IPS-NIHi7 (cell line): ENCODE data around the gene LRRC74A.
"Not testable (repeated sequence)": the region's sequence is repeated elsewhere in the genome, so short reads cannot be mapped to it uniquely, and the experiment has no call there.

Experiments
- DNase-seq: peaks from one replicate; pipeline ENCODE4 v3.0.0; 2012; ENCODE audit warnings: mixed read lengths; ENCODE audit errors: extremely low spot score

LRRC74A gene

GRCh38 chr14:76891391-76891790 lies 65.2 kb downstream of the LRRC74A start:
- DNase-seq: no peak

DNA sequence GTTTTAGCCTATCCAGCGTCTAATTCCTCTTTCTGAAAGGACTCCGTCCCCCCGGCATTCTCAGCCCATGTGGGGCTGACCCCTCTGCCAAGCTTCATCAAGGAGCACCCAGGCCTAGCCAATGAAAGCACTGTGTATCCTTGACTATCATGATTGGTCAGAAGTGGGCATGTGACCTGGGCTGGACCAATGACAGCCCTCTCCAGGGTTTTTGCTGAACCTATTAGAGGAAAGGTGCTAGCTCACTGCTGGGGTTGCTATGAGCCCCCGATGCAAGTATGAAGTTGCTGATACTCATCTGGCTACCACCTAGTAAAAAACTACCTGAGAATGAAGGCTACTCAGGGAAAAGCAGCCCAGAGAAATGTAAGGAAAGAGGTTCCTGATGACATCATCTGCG lies 68.1 kb downstream of the LRRC74A start:
- no peak for DNase-seq

DNA sequence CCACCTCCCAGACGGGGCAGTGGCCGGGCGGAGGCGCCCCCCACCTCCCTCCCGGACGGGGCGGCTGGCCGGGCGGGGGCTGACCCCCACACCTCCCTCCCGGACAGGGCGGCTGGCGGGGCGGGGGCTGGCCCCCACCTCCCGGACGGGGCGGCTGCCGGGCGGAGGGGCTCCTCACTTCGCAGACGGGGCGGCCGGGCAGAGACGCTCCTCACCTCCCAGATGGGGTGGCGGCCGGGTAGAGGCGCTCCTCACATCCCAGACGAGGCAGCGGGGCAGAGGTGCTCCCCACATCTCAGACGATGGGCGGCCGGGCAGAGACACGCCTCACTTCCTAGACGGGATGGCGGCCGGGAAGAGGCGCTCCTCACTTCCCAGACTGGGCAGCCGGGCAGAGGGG lies 71.8 kb downstream of the LRRC74A start:
- DNase-seq: not testable (repeated sequence)

DNA sequence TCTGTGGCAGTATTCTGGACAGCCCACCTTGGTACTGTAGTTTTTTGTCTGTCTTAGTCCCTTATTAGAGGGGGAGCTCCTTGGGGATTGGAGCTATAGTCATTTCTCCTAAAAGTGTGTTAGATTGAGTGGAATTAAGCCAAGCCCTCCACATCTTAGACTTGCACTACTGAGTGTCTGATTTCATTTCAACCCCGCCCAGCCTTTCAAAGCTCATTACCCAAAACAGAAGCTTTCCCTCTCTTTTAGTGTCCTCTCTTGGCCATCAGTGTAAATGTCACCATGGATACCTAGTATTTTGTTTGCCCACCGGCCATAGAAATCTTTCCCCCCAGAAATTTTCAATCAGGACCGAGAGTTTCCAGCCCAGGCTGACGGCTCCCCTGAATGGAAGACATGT lies 74.5 kb downstream of the LRRC74A start:
- no peak for DNase-seq

DNA sequence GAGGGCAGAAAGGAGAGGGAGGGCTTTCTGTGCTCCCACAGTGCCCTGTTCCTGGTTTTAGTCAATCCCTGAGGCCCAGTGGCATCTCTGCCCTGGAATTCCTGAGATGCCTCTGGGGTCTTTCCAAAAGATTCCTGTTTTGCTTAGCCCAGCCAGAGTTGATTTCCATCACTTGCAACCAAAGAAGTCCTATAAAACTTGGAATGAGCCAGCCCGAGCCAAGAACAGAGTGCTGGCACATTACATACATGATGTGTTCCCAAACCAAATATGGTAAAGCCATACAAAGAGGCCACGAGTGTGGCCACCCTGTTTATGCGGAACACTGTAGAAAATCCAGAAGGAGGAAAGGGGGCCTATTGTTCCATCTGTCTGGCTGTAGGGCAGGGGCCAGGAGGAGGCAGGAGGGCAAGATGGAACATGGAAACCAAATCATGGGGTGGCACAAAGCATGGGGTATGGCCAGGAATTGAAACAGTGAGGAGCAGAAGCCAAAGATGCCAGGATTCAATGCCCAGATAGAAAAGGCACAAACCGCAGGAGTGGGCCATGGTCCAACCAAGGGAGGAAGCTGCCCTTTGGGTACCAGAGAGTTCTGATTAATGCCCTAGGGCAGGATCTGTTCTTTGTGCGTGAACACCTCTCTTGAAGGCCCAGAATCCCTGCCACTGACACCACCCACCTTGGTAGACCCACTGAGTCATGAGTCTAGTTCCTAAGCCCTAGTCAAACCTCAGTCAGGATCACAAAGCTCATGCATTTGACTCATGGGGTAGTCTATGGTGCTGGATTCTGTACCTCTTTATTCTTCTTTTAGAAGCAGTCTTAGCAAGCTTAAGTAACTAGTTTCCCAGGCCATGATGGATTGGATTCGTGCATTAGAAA lies 75.2 kb downstream of the LRRC74A start:
- no peak for DNase-seq

DNA sequence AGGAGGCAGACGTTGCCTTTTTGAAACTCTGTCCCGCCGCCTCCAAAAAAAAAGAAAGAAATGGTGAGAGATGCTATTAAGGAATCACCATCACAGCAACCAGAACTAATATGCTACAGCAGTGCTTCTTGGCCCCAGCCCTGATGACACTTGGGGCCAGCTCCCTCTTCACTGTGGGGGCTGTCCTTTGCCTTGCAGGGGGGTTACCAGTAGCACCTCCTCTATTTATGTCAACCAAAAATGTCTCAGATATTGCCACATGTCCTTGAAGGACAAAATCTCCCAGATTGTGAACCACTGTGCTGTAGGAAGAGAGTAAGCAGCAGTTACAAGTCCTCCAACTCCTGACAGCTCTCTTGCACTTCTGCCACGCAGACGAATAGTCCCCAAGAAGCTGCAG lies 76.4 kb downstream of the LRRC74A start:
- no peak for DNase-seq

GRCh38 chr14:76904100-76904739 lies 78.0 kb downstream of the LRRC74A start:
- no peak for DNase-seq

- no peak for DNase-seq
Observed at GRCh38 chr14:76904740-76905569, 78.7 kb downstream of the LRRC74A start.

GRCh38 chr14:76908834-76909233 lies 82.6 kb downstream of the LRRC74A start:
- DNase-seq: no peak

DNA sequence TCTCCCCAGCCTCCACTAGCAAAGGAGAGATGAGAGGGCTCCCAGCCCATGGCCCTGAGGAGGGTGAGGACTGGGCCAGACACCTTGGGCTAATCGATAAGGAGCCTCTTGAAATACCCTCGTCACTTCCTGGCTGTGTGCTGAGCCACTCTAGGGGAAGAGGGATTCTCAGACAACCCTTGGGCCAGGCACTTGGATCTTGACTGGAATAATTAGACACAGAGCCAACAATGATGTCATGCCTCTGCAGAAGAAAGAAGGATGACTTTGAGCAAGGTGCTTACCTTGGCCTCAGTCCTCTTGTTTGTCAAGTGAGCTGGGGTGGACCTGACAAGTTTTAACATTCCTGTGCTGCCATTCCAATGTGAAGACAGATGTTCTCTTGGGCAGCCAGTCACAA lies 83.1 kb downstream of the LRRC74A start:
- no peak for DNase-seq

GRCh38 chr14:76910371-76910890 lies 84.2 kb downstream of the LRRC74A start:
- no peak for DNase-seq

- no peak for DNase-seq
Observed at GRCh38 chr14:76911473-76911872, 85.3 kb downstream of the LRRC74A start.

DNA sequence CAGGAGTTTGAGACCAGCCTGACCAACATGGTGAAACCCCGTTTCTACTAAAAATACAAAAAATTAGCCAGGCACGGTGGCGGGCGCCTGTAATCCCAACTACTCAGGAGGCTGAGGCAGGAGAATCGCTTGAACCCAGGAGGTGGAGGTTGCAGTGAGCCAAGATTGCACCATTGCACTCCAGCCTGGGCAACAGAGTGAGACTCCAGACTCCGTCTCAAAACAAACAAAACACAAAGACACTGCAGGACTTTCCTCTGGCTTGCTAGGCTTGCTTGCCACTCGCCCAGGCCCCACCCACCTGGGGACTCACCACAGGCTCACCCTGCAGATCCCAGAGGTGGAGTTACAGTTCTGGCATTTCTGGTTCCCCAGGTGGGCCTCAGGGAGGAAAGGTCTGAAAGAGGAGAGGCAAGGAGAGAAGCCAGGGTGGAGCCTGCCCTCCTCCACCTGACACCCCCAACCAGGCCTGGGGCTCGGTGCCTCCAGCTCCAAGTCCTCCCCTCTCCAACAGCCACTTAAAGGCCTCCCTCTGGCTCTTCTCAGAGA lies 88.4 kb downstream of the LRRC74A start:
- not testable (repeated sequence) for DNase-seq

DNA sequence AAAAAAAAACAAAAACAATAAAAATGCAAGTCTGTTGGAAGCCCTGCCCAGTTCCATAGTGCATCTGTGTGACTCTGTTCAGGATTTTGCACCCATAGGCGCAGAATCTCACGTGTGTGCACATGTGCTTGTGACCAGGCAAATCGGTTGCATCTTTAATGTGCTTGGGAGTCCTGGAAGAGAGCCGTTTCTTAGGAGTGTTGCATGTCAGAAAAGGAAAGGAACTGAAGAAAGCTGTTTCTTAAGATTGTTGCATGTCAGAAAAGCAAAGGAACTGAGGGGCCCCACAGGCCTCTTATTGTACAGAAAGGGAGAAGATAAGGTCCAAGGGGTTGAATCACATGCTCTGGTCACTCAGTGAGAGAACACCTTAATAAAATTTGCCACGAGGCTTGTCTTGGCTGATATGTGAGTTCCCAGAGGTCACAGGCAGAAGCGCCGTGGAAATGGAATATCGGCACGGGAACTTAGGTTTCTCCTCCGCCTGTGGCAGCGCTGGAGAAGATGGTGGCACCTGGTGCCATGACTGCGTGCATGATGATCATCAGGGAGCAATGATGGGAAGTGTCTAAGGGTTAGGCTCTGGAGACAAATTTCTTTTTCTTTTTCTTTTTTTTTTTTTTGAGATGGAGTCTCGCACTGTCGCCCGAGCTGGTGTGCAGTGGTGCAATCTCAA lies 90.0 kb downstream of the LRRC74A start:
- no peak for DNase-seq

- peak; percentile 81 for DNase-seq
Observed at GRCh38 chr14:76917158-76917596, 91.0 kb downstream of the LRRC74A start.

DNA sequence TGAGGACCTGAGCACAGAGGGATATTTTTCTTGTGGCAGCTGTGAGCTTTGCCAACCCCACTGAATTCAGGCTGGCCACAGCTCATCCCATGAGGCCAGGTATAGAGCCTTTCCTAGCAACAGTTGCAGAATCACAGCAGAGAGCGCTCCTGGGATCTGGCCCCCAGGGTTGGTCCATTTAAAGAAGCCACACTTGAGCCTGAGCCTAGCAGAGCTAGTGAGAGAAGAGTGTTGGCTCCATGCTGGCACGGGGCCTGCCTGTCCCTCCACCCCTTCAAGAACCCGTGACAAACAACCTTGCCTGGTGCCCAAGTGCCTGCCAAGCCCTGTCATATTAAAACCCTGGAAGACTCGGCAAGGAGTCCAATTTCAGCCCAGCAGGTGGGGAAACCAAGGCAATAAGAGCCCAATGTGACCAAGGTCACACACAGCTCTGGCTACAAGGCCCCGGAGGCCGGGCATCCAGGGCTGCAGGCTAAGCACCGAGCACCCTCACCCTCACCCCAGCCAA lies 91.6 kb downstream of the LRRC74A start:
- DNase-seq: no peak

DNA sequence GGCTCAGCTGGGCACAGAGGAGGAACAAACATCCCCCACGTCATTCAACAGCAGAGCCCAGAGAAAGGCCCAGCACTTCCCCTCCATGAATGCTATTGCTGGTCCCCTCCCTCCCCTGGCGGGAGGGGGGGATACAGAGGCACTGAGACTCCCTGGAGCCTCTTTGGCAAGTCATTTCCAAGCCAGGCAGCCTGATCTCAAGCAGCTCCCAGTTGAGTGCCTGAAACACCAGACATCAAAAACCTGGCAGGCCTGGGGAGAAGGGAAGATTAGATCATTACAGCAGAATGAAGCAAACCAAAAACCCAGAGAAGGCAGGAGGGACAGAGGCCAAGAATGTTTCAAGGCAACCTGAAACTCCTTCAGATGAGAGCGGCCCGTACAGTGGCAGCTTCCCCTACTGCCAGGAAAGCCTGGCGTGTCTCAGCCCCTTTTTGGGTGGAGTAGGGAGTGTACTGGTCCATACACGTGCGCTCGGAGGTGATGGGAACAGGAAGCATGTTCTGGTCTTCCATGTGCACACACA lies 92.1 kb downstream of the LRRC74A start:
- DNase-seq: no peak

DNA sequence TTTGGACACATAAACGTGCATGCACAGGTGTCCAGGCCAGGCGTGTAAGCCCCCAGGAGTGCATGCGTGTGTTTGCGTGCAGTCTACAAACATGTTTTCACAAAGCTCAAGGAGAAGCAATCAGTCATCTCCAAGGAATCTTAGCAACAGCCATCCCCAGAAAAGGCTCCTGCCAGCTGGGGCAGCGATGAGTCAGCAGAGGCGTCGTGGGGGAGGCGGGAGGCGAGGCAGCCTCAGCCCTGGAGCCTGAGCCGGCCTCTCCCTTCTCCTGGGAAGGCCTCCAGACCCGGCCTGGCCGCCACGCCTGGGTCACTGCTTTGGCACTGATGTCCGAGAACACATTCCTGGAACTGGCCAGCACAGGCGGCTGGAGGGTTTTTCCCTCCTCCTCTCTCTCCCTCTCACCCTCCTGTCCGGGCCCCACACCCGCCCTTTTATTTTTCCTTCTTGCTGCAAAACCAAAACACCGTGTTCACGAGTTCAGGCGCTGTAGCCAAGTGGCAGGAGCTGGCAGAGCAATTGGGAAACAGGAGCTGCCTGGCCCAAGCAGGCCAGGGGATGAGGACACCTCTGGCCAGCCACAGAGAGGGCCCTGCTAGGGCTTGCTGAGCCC lies 92.7 kb downstream of the LRRC74A start:
- peak; percentile 78 for DNase-seq
